Measurements from ENCODE around the gene DLG1. TPM values are rescaled to one million over a fixed set of nuclear protein-coding genes. Genes with fewer than 3 reads are reported as not detected.

DLG1 gene
- total RNA-seq, 1 donor from 2014 or later: 138 TPM

DNA sequence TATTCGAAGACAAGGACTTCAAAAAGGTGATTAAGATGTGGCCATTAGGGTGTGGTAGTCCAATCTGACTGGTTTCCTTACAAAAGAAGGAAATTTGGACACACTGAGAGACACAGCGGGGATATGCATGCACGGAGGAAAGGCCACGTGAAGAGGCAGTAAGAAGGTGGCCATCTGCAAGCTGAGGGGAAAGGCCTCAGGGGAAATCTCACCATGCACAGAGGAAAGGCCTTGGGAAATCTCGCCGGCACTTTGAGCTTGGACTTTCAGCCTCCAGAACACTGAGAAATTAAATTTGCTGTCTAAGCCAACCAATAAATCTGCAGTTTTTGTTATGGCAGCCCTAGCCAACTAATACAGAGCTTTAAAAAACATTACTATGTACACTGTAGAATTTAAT, 78.8 kb downstream of the DLG1 start:
- TF ChIP-seq, protein P1, sequence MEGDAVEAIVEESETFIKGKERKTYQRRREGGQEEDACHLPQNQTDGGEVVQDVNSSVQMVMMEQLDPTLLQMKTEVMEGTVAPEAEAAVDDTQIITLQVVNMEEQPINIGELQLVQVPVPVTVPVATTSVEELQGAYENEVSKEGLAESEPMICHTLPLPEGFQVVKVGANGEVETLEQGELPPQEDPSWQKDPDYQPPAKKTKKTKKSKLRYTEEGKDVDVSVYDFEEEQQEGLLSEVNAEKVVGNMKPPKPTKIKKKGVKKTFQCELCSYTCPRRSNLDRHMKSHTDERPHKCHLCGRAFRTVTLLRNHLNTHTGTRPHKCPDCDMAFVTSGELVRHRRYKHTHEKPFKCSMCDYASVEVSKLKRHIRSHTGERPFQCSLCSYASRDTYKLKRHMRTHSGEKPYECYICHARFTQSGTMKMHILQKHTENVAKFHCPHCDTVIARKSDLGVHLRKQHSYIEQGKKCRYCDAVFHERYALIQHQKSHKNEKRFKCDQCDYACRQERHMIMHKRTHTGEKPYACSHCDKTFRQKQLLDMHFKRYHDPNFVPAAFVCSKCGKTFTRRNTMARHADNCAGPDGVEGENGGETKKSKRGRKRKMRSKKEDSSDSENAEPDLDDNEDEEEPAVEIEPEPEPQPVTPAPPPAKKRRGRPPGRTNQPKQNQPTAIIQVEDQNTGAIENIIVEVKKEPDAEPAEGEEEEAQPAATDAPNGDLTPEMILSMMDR (IDR thresholded peaks at IDR 0.05): no peak
- no peak for TF ChIP-seq EZH2 (IDR thresholded peaks at IDR 0.05)
- no peak for TF ChIP-seq EZH2phosphoT487 (IDR thresholded peaks at IDR 0.05)
- Mint-ChIP-seq H3K4me3 (no peak overlapping the region), H3K4me1 (peaks cover 4% of the 10 kb centered on the region), H3K36me3 (peaks cover 3% of the 10 kb centered on the region), H3K27me3 (ENCODE audit: insufficient read depth, low read depth) (no peaks in the 10 kb centered on the region), H3K27ac (peak overlapping the region; percentile 75), H3K9me3 (no peaks in the 10 kb centered on the region)
- Histone ChIP-seq H2AFZ (replicated peaks) (no peak overlapping the region), H3K9ac (no peak overlapping the region), H3K27me3 (no peaks in the 10 kb centered on the region), H3K9me3 (ENCODE audit: low read depth) (no peaks in the 10 kb centered on the region), H3K4me3 (no peak overlapping the region), H3K4me1 (peaks cover 5% of the 10 kb centered on the region), H3F3A (ENCODE audit: low read depth) (peaks cover 10% of the 10 kb centered on the region), H4K20me1 (ENCODE audit: low read depth) (peaks cover 52% of the 10 kb centered on the region), H3K36me3 (no peaks in the 10 kb centered on the region), H3K27ac (peak overlapping the region; percentile 10), H3K4me2 (no peak overlapping the region), H3K79me2 (ENCODE audit: low read depth) (peaks cover 100% of the 10 kb centered on the region)
- no peak for DNase-seq (ENCODE audit: low spot score)

GRCh38 chr3:197218210-197218609, 80.2 kb downstream of the DLG1 start:
- TF ChIP-seq EZH2 (IDR thresholded peaks at IDR 0.05): no peak
- TF ChIP-seq EZH2phosphoT487 (IDR thresholded peaks at IDR 0.05): no peak
- TF ChIP-seq, protein P1 (IDR thresholded peaks at IDR 0.05): no peak
- Histone ChIP-seq H3K79me2 (ENCODE audit: low read depth) (peaks cover 100% of the 10 kb centered on the region), H3K27ac (no peak overlapping the region), H3K36me3 (no peaks in the 10 kb centered on the region), H4K20me1 (ENCODE audit: low read depth) (peaks cover 38% of the 10 kb centered on the region), H2AFZ (replicated peaks) (no peak overlapping the region), H3K4me1 (no peaks in the 10 kb centered on the region), H3K4me2 (no peak overlapping the region), H3K9me3 (ENCODE audit: low read depth) (no peaks in the 10 kb centered on the region), H3K9ac (no peak overlapping the region), H3K4me3 (no peak overlapping the region), H3K27me3 (no peaks in the 10 kb centered on the region), H3F3A (ENCODE audit: low read depth) (peaks cover 7% of the 10 kb centered on the region)
- H3K4me1 Mint-ChIP-seq: peaks cover 4% of the 10 kb centered on the region
- no peaks in the 10 kb centered on the region for H3K27me3 Mint-ChIP-seq (ENCODE audit: insufficient read depth, low read depth)
- DNase-seq (ENCODE audit: low spot score): no peak
- peaks cover 7% of the 10 kb centered on the region for H3K9me3 Mint-ChIP-seq
- no peak overlapping the region for H3K4me3 Mint-ChIP-seq
- H3K36me3 Mint-ChIP-seq: peaks cover 8% of the 10 kb centered on the region
- no peak overlapping the region for H3K27ac Mint-ChIP-seq

GRCh38 chr3:197216914-197217313, 81.5 kb downstream of the DLG1 start:
- Mint-ChIP-seq H3K9me3 (peaks cover 11% of the 10 kb centered on the region), H3K27ac (no peak overlapping the region), H3K27me3 (ENCODE audit: insufficient read depth, low read depth) (no peaks in the 10 kb centered on the region), H3K4me3 (no peak overlapping the region), H3K36me3 (peaks cover 17% of the 10 kb centered on the region), H3K4me1 (peaks cover 4% of the 10 kb centered on the region)
- H3K4me3 ChIP-seq: no peak overlapping the region
- DNase-seq (ENCODE audit: low spot score): no peak
- H3K9me3 ChIP-seq (ENCODE audit: low read depth): no peaks in the 10 kb centered on the region
- TF ChIP-seq EZH2 (IDR thresholded peaks at IDR 0.05) (no peak), EZH2phosphoT487 (IDR thresholded peaks at IDR 0.05) (no peak)
- TF ChIP-seq, protein P1 (IDR thresholded peaks at IDR 0.05): no peak
- no peaks in the 10 kb centered on the region for H3K27me3 ChIP-seq
- peaks cover 30% of the 10 kb centered on the region for H4K20me1 ChIP-seq (ENCODE audit: low read depth)
- H3K4me1 ChIP-seq: no peaks in the 10 kb centered on the region
- H3K27ac ChIP-seq: no peak overlapping the region
- no peaks in the 10 kb centered on the region for H3K36me3 ChIP-seq
- H3K79me2 ChIP-seq (ENCODE audit: low read depth): peaks cover 100% of the 10 kb centered on the region
- no peak overlapping the region for H3K9ac ChIP-seq
- H3F3A ChIP-seq (ENCODE audit: low read depth): peaks cover 9% of the 10 kb centered on the region
- no peak overlapping the region for H2AFZ ChIP-seq (replicated peaks)
- H3K4me2 ChIP-seq: no peak overlapping the region

Data from neural progenitor cell (in vitro differentiated cells).